B cell (primary cell): ENCODE data around the gene GRID2. TPM values are rescaled to one million over a fixed set of nuclear protein-coding genes. Genes with fewer than 3 reads are reported as not detected.

Experiments
- ATAC-seq: fragments of 200-7000 bp; cut with Tn5 transposase; one replicate; pipeline ENCODE4 v1.10.0; 2021; ENCODE audit warnings: low read depth, mild to moderate bottlenecking, moderate number of reproducible peaks, moderate library complexity
- CTCF ChIA-PET: fragments of 350-600 bp; sonication (Branson Sonifier 250); formaldehyde crosslinking; loops from one replicate; lab custom pipeline; 2021; ENCODE audit warnings: antibody characterized with exemption, inconsistent platforms; lab: Charles Lee
- POLR2A ChIA-PET: fragments of 350-600 bp; sonication (Branson Sonifier 250); formaldehyde crosslinking; loops from one replicate; lab custom pipeline; 2021; ENCODE audit warnings: antibody characterized with exemption; lab: Charles Lee
- DNase-seq: peaks from one replicate; pipeline ENCODE4 v3.0.0; 2013
- H2AFZ ChIP-seq: 2 replicates; pipeline ENCODE4 v1.6.1; 2012; ENCODE audit warnings: mild to moderate bottlenecking, low read depth, low read length; ENCODE audit not compliant: insufficient read depth, poor library complexity, severe bottlenecking
- H3K27ac ChIP-seq, 2 donors: 1 replicate in 1 of 2; 2 replicates in 1 of 2; pipeline ENCODE4 v1.5.1; 2012 to 2013; ENCODE audit warnings: low read length in 2 of 2, mild to moderate bottlenecking in 2 of 2, moderate library complexity in 1 of 2
- H3K27me3 ChIP-seq, 4 experiments: fragments of 200-600 bp in 1 of 4; sonication (generic) in 1 of 4; replicated peaks in 1 of 4; 1 replicate in 2 of 4; 2 replicates in 2 of 4; pipeline versions ENCODE4 v1.6.1 to v1.7.0; 2013 to 2016; ENCODE audit warnings: low read length in 3 of 4, mild to moderate bottlenecking in 2 of 4, mixed read lengths in 1 of 4, moderate library complexity in 1 of 4; ENCODE audit not compliant: insufficient read depth in 4 of 4, control insufficient read depth in 3 of 4; ENCODE audit errors: control extremely low read depth in 1 of 4
- H3K36me3 ChIP-seq, 2 experiments: replicated peaks in 1 of 2; 1 replicate in 1 of 2; 2 replicates in 1 of 2; pipeline versions ENCODE4 v1.6.1 to v1.7.1; 2013; ENCODE audit warnings: low read length in 1 of 2; ENCODE audit not compliant: insufficient read depth in 2 of 2, control insufficient read depth in 1 of 2; ENCODE audit errors: control extremely low read depth in 1 of 2, extremely low read depth in 1 of 2
- H3K4me1 ChIP-seq, 2 donors: fragments of 200-600 bp in 1 of 2; sonication (generic) in 1 of 2; 1 replicate in 1 of 2; 2 replicates in 1 of 2; pipeline versions ENCODE4 v1.5.1 to v1.6.1; 2013 to 2017; ENCODE audit warnings: low read length in 2 of 2; ENCODE audit not compliant: control insufficient read depth in 2 of 2, insufficient read depth in 2 of 2
- H3K4me2 ChIP-seq: replicated peaks from 2 replicates; pipeline ENCODE3; 2012; ENCODE audit warnings: mild to moderate bottlenecking, low read depth, low read length; ENCODE audit not compliant: poor library complexity, severe bottlenecking
- H3K4me3 ChIP-seq, 5 experiments: fragments of 200-600 bp in 1 of 5; sonication (generic) in 1 of 5; 1 replicate in 3 of 5; 2 replicates in 2 of 5; pipeline versions ENCODE4 v1.5.1 to v1.7.0; 2011 to 2016; ENCODE audit warnings: low read length in 4 of 5, mild to moderate bottlenecking in 4 of 5, low read depth in 2 of 5, control low read depth in 1 of 5, moderate library complexity in 1 of 5; ENCODE audit not compliant: insufficient read depth in 1 of 5; ENCODE audit errors: control extremely low read depth in 1 of 5, extremely low read depth in 1 of 5
- H3K79me2 ChIP-seq: fragments of 200-600 bp; sonication (generic); one replicate; pipeline ENCODE4 v1.6.0; 2016; ENCODE audit warnings: low read length; ENCODE audit not compliant: control insufficient read depth, insufficient read depth
- H3K9ac ChIP-seq: fragments of 200-600 bp; sonication (generic); 2 replicates; pipeline ENCODE4 v1.6.1; 2017; ENCODE audit warnings: mild to moderate bottlenecking, low read length, moderate library complexity
- H3K9me3 ChIP-seq, 3 donors: one replicate each; pipeline versions ENCODE4 v1.6.1 to v1.7.1; 2013; ENCODE audit warnings: low read length in 2 of 3; ENCODE audit not compliant: control insufficient read depth in 2 of 3, insufficient read depth in 1 of 3; ENCODE audit errors: control extremely low read depth in 1 of 3
- H4K20me1 ChIP-seq: 2 replicates; pipeline ENCODE4 v1.6.0; 2012; ENCODE audit warnings: mild to moderate bottlenecking, low read length; ENCODE audit not compliant: insufficient read depth, control insufficient read depth, poor library complexity, severe bottlenecking
- H3K27ac Mint-ChIP-seq: one replicate; pipeline ENCODE4 v1.8.0; 2021; ENCODE audit warnings: mixed read lengths
- H3K27me3 Mint-ChIP-seq: one replicate; pipeline ENCODE4 v1.8.0; 2021; ENCODE audit warnings: mixed read lengths
- H3K4me1 Mint-ChIP-seq: one replicate; pipeline ENCODE4 v1.8.0; 2021; ENCODE audit warnings: mixed read lengths
- H3K4me3 Mint-ChIP-seq: one replicate; pipeline ENCODE4 v1.8.0; 2021; ENCODE audit warnings: mixed read lengths
- H3K9me3 Mint-ChIP-seq: one replicate; pipeline ENCODE4 v1.8.0; 2022; ENCODE audit warnings: mixed read lengths; ENCODE audit not compliant: insufficient read depth
- EZH2 ChIP-seq: IDR thresholded peaks from 2 replicates; pipeline ENCODE4 v1.6.1; 2012; ENCODE audit warnings: borderline replicate concordance, low read depth, mild to moderate bottlenecking, moderate library complexity, low read length; ENCODE audit not compliant: insufficient read depth, poor library complexity, severe bottlenecking
- WGBS: methylation state at CpG from one replicate; pipeline ENCODE4 v1.1.5; 2013; ENCODE audit warnings: missing lambda C conversion rate; ENCODE audit not compliant: insufficient coverage; 5-methylcytosine and 5-hydroxymethylcytosine counted together
- intact Hi-C: fragments of 100-400 bp; cut with micrococcal nuclease; formaldehyde crosslinking; loops from one replicate; pipeline ENCODE4 v1.10.0; 2022
- polyA plus RNA-seq: library from polyadenylated mRNA; depleted of rRNA; stranded (reverse); fragments of >200 nt; gene quantifications from 2 replicates; pipeline ENCODE4 v1.2.3, GENCODE V29; 2012
- total RNA-seq, 2 donors: library from RNA; stranded (reverse); fragments of 120-200 nt in 1 of 2; gene quantifications; 1 replicate in 1 of 2; 2 replicates in 1 of 2; pipeline versions ENCODE4 v1.2.3 to v1.2.4, GENCODE V29; 2013 to 2022
- TF ChIP-seq, protein P1 (sequence below): fragments of 200-600 bp; IDR thresholded peaks from one replicate; pipeline ENCODE4 v1.8.0; 2022; ENCODE audit warnings: antibody characterized with exemption, mild to moderate bottlenecking

GRID2 gene
- total and polyA plus RNA-seq, 2 donors (not counting 1 experiment from before 2014, with no cell fraction given): not detected

DNA sequence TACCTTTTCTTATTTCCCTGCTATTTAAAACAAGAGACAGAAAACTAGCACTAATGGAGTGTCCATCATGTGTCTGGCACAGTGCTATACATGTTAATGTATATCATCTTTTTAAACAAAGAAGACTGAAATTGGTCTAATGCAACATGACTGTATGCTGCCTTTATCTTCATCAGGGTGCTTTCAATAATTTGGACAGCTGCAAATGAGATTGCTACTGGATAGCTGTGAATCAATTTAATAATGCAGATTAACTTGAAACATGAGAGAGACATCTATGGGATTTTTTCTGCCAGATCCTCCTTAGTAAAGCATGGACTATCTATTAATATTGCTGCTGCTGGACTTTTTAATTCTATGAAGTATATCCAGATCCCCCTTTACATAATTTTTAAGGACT is 1269.5 kb downstream of the GRID2 start:
- intact Hi-C loops: no loop called here
- POLR2A ChIA-PET: no interaction called here
- TF ChIP-seq, protein P1, sequence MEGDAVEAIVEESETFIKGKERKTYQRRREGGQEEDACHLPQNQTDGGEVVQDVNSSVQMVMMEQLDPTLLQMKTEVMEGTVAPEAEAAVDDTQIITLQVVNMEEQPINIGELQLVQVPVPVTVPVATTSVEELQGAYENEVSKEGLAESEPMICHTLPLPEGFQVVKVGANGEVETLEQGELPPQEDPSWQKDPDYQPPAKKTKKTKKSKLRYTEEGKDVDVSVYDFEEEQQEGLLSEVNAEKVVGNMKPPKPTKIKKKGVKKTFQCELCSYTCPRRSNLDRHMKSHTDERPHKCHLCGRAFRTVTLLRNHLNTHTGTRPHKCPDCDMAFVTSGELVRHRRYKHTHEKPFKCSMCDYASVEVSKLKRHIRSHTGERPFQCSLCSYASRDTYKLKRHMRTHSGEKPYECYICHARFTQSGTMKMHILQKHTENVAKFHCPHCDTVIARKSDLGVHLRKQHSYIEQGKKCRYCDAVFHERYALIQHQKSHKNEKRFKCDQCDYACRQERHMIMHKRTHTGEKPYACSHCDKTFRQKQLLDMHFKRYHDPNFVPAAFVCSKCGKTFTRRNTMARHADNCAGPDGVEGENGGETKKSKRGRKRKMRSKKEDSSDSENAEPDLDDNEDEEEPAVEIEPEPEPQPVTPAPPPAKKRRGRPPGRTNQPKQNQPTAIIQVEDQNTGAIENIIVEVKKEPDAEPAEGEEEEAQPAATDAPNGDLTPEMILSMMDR: no peak
- Mint-ChIP-seq H3K27me3 (no peaks in the 10 kb centered on the region), H3K9me3 (no peaks in the 10 kb centered on the region), H3K27ac (no peak overlapping the region), H3K4me3 (no peak overlapping the region), H3K4me1 (no peaks in the 10 kb centered on the region)
- no peaks in the 10 kb centered on the region for H3K36me3 ChIP-seq
- DNase-seq (no peak), ATAC-seq (no peak)
- no peaks in the 10 kb centered on the region for H3K4me1 ChIP-seq
- no peaks in the 10 kb centered on the region for H4K20me1 ChIP-seq
- no peaks in the 10 kb centered on the region for H3K27me3 ChIP-seq
- no peak overlapping the region for H3K9ac ChIP-seq
- H3K4me2 ChIP-seq: no peak overlapping the region
- H2AFZ ChIP-seq: no peak overlapping the region
- CTCF ChIA-PET: no interaction called here
- no peak overlapping the region for H3K27ac ChIP-seq
- no peak overlapping the region for H3K4me3 ChIP-seq
- H3K79me2 ChIP-seq: no peaks in the 10 kb centered on the region
- H3K9me3 ChIP-seq: no peaks in the 10 kb centered on the region

DNA sequence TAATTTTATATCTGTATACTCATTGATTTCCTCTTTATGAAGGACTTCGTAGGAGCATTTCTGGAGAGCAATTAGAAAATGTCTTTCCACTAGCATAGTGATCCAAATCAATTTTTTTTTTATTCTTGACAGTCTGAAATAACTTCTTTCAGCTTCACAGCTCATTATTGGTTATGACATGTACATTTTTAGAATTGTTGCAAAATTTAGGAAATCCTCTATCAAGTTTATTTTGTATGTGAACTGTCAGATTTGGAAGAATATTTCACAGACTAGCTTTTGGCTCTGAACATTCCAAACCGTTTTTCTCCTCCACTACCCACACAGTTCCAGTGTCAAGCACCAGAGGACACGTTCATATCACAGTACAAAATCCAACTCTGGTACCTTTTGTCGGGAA is 1275.2 kb downstream of the GRID2 start:
- no peaks in the 10 kb centered on the region for H3K36me3 ChIP-seq
- POLR2A ChIA-PET: no interaction called here
- H2AFZ ChIP-seq: no peak overlapping the region
- no peak overlapping the region for H3K4me2 ChIP-seq
- no peaks in the 10 kb centered on the region for H4K20me1 ChIP-seq
- Mint-ChIP-seq H3K27ac (no peak overlapping the region), H3K9me3 (no peaks in the 10 kb centered on the region), H3K4me3 (no peak overlapping the region), H3K27me3 (no peaks in the 10 kb centered on the region), H3K4me1 (no peaks in the 10 kb centered on the region)
- H3K9ac ChIP-seq: no peak overlapping the region
- intact Hi-C loops: no loop called here
- no peak overlapping the region for H3K27ac ChIP-seq
- CTCF ChIA-PET: no interaction called here
- H3K9me3 ChIP-seq: peaks cover 0 to 1% (median 0%) of the 10 kb centered on the region in 3 donors
- no peaks in the 10 kb centered on the region for H3K27me3 ChIP-seq
- no peak overlapping the region for H3K4me3 ChIP-seq
- H3K4me1 ChIP-seq: no peaks in the 10 kb centered on the region
- TF ChIP-seq, protein P1: no peak
- no peak for TF ChIP-seq EZH2
- DNase-seq (no peak), ATAC-seq (no peak)
- no CpG with 5 or more reads among the region's 4 CpGs for WGBS
- H3K79me2 ChIP-seq: no peaks in the 10 kb centered on the region
